Measurements from ENCODE around the gene DENND1A. TPM values are rescaled to one million over a fixed set of nuclear protein-coding genes. Genes with fewer than 3 reads are reported as not detected.

The DENND1A gene
- total RNA-seq, 6 experiments from 2014 or later: 13.9 to 22.6 (median 16.3) TPM

- Histone ChIP-seq H3K27me3 (no peaks in the 10 kb centered on the region), H3K9me3 (no peaks in the 10 kb centered on the region), H3K4me3 (no peak overlapping the region), H3K27ac (no peak overlapping the region), H3K4me1 (no peaks in the 10 kb centered on the region), H3K36me3 (no peaks in the 10 kb centered on the region)
- TF ChIP-seq POLR2A (IDR thresholded peaks at IDR 0.05) (no peak), CTCF (IDR thresholded peaks at IDR 0.05) (no peak)
- 85% methylated on average over 3 of the region's 3 CpGs for WGBS (ENCODE audit: insufficient coverage, low coverage, low lambda C conversion rate, missing lambda C conversion rate)
- intact Hi-C loops (cut with DNase I): no loop called here
- DNase-seq (no peak), ATAC-seq (no peak)
These were observed 339.4 kb downstream of the DENND1A start for GRCh38 chr9:123590499-123590898.

- TF ChIP-seq CTCF (IDR thresholded peaks at IDR 0.05) (no peak), POLR2A (IDR thresholded peaks at IDR 0.05) (no peak)
- 80% methylated on average over 6 of the region's 8 CpGs for WGBS (ENCODE audit: insufficient coverage, low coverage, low lambda C conversion rate, missing lambda C conversion rate)
- intact Hi-C loops (cut with DNase I): no loop called here
- Histone ChIP-seq H3K9me3 (no peaks in the 10 kb centered on the region), H3K36me3 (no peaks in the 10 kb centered on the region), H3K4me1 (no peaks in the 10 kb centered on the region), H3K4me3 (no peak overlapping the region), H3K27ac (no peak overlapping the region), H3K27me3 (no peaks in the 10 kb centered on the region)
- ATAC-seq (no peak), DNase-seq (no peak)
These were observed 340.3 kb downstream of the DENND1A start for GRCh38 chr9:123589361-123590239.

GRCh38 chr9:123586275-123586674 lies 343.7 kb downstream of the DENND1A start:
- H3K4me1 ChIP-seq: no peaks in the 10 kb centered on the region
- ATAC-seq: no peak
- no CpG with 5 or more reads among the region's 5 CpGs for WGBS (ENCODE audit: insufficient coverage, low coverage, low lambda C conversion rate, missing lambda C conversion rate)

More at GRCh38 chr9:123586275-123586674, 343.7 kb downstream of the DENND1A start:
- intact Hi-C loops (cut with DNase I): no loop called here
- no peaks in the 10 kb centered on the region for H3K36me3 ChIP-seq
- no peak for DNase-seq
- H3K4me3 ChIP-seq: no peak overlapping the region
- no peak overlapping the region for H3K27ac ChIP-seq
- H3K9me3 ChIP-seq: no peaks in the 10 kb centered on the region
- TF ChIP-seq CTCF (IDR thresholded peaks at IDR 0.05) (no peak), POLR2A (IDR thresholded peaks at IDR 0.05) (no peak)
- no peaks in the 10 kb centered on the region for H3K27me3 ChIP-seq

Data from right lobe of liver (tissue), 6 donors.